Stimulated activated CD8-positive, alpha-beta memory T cell treated with anti-CD3 and anti-CD28 coated beads, Interleukin-12 subunit alpha, Interleukin-12 subunit beta, amount 100 ng/mL, for 24 hours (primary cell): ENCODE measurements around the gene SEL1L2.

Source experiments
- DNase-seq: peaks from one replicate; pipeline ENCODE4 v3.0.0-alpha.2; 2020; ENCODE audit errors: extremely low read depth

Gene SEL1L2

DNA sequence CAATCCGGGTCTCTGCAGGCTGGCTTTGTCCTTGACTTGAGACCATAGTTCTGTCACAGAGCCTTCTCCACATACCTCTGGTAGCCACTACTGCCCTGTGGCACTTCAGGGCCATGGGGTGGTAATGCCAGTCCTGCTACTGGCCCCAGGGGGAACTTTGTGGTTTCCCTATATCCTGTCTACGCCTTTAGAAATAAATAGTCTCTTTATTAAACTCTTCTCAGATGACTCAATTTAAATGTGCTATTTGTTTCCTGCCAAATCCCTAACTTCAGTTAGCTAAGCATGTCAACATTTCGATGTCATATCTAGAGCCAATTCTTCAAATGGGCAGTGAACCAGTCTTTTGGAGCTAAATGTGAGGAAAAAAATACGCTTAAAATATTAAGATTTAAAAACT is 60.1 kb downstream of the SEL1L2 start:
- no peak for DNase-seq

DNA sequence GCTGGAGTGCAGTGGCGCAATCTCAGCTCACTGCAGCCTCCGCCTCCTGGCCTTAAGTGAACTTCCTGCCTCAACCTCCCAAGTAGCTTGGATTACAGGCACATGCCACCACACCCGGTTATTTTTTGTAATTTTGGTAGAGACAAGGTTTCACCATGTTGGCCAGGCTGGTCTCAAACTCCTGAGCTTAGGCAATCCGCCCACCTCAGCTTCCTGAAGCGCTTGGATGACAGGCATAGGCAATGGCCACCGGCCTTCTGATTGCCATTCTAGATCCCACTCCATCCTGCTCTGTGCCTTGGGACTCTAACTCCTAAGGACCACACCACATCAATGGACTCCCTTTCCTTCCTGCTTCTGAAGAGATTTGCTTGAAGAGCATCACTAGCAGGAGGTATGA is 60.6 kb downstream of the SEL1L2 start:
- DNase-seq: no peak

DNA sequence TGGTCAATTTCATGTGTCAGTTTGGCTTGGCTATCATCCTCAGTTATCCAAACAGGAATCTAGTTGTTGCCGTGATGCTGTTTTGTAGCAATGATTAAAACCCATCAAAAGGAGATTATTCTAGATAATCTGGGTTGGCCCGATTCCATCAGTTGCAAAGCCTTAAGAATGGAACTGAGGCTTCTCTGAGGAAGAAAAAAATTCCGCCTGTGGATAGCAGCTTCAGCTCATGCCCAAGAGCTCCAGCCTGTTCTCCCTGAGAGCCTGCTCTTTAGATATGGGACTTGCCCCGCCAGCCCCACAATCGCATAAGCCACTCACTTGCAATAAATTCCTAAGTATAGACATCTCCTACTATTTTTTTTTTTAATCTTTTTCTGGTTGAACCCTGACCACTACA is 61.5 kb downstream of the SEL1L2 start:
- no peak for DNase-seq

DNA sequence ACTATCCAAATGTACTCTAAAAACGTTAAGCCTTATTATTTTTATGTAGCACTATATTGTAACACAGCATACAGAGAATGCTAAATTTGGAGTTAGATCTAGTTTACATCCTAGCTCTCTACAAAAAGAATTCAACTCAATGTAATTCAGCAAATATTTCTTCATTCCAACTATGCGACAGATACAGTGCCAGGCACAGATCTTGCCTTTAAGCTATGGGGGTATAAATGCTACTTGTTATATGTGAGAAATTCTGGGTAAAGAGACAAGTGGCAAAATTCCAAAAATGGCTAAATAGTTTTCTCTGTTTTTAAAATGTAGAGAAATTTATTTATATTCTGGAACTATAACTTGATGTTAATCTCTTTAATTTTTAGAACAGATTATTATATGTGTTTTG is 63.2 kb downstream of the SEL1L2 start:
- no peak for DNase-seq

DNA sequence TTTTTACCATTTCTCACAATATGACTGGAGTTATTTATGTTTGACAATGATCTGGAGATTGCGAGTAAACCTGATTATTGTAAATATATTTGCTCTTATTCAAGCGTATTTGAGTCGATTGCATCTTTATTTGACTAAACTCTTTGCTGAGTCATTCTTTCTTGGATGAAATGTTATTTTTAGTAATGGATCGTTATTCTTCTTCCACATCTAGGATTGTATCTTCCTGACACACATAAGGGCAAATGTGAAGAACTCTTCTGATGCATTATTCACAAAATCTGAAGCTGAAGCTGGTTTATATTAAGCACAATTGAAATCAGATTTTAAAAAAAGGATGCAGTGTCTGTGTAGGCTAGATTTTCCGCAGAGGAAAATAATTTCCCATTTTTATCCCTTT is 68.2 kb downstream of the SEL1L2 start:
- DNase-seq: no peak

DNA sequence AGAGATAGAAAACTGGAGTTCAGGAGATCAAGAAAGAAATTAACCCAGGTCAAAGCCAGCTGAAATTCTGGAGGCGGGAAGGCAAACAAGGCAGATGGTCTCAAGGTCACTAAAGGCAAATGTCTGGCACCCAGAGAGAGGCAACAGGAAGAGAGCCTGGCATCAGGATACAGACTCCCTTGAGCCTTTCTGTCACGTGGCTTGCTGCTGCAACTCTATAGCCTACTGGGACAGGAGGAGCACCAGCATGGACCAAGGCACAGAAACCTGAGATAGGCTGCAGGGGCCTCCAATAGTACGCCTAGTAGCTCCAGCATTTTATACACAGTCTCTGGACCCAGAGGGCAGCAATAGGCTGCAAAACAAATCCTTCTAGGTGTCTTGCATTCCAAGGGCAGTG is 75.1 kb downstream of the SEL1L2 start:
- no peak for DNase-seq

DNA sequence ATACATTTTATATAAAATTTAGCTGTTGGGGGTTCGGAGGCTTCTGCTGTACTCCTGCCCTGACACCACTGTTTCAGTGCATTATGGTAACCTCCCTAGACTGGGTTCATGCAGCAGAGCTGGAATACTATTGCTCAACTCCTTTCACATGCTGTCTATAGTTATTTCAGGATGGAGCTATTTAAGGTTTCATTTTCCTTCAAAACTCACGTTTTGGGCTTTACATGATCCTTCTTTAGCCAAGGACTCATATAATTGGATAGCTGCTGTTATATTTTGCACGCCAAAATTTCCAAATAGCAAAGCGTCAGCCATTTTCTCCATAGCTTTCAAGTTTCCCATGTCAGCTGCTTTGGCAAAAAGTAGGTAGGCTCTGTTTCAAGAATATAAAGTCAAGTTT is 76.8 kb downstream of the SEL1L2 start:
- no peak for DNase-seq

DNA sequence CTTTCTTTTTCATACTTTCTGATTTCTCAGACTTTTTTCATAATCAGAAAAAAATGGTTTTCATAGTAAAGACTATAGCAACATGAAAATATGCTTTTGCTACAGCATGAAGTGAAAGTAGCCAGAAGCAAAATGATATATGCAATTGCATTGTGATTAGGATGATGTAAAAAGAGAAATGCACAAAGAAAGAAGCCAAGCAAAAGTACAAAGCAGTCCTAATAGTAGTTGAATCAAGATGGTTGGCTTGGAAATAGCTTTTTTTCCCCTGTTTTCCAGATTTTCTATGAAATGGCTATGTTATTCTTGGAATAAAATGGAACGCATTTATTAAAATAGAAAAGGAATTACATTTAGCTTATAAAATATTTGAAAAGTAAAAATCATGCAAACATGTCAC is 77.3 kb downstream of the SEL1L2 start:
- DNase-seq: no peak

DNA sequence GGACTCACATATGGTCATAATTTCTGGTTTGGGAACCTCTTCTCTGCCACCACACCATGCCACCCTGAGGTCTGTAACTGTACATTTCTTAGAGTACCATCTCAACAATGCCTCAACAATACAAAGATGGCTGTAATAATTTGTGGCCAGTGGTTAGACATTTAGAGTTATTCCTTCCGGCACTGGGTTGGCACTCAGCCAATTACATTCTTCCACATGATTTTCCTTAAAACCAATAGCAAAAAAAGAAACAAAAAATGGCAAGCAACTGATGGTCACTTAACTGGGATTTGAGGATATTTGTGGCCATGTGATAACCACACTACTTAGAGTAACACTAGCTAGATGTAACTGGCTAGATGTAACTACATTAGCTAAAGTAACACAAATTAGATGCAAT is 79.9 kb downstream of the SEL1L2 start:
- DNase-seq: no peak

DNA sequence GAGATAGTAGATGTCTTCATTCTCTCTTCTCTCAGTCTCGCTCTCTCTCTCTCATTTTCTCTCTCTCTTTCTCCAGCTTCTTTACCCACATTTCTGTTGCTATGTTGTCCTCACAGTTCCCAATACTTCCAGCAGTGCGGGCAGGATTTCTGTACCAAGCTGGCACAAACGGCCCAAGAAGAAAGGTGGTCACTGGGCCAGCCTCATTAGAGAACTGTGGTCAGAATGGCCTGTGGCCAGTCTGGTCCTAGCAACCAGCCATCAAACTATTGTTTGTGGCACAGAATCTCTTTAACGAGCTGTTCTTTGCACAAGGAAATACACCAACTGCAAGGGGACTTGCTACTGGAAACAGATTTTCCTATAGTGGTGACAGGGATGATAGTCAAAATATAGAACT is 81.3 kb downstream of the SEL1L2 start:
- no peak for DNase-seq

DNA sequence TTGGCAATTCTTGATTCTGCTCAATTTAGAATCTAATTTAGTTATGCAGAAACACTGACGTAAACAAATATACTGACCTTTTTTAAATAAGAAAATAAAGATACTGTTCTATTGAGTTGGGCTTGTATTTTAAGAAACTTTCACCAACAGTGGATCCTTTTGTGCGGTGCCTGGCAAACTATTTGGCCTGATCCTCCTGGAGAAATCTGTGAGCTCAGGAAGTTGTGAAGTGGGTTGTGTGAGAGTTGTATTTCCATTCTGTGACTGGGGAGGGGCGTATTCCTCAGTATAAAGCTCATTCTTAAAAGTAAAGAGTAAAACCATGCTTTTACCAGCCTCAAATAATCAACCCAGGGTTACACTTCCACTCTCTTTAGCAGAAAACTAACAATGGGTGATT is 85.6 kb downstream of the SEL1L2 start:
- DNase-seq: no peak

DNA sequence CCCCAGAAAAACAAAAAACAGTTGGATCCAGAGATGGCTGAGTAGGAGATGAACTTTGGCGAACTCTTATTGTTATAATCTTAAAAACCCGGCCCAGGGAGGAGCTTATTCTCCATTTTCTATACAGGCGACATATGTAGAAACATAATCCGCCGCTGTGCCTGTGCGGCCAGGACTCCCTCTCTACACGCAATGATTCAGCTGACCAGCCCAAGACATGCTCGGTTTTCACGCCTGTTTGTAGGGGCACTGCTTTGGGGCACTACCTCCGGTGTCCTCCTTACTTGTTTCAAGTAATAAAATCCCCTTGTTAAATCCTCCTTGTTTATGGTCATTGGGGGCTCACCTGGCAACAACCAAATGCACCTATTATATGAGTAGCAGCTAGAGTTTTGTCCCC is 89.9 kb downstream of the SEL1L2 start:
- no peak for DNase-seq

DNA sequence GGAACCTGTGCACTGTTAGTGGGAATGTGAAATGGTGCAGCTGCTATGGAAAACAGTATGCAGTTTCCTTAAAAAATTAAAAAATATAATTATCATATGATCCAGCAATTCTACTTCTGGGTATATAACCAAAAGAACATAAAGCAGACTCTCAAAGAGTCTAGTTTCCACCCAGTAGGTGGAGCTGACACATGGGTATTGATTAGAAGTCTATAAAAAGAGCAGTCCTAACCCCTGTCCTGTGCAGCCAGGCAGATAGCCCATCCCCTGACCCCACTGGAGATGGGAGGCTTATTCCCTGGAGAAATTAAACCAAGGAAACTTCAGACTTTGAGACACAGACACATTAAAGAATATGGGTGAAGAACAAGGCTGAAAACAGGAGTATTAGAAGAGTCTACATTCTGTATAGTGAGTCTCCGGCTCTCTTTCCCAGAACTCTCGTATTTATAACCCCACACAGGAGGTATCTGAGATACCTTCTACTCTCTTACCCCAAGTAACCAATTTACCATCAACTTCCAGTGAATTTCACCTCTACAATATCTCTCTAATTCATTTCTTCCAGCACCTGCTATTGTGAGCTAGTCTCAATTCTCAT is 92.3 kb downstream of the SEL1L2 start:
- no peak for DNase-seq

DNA sequence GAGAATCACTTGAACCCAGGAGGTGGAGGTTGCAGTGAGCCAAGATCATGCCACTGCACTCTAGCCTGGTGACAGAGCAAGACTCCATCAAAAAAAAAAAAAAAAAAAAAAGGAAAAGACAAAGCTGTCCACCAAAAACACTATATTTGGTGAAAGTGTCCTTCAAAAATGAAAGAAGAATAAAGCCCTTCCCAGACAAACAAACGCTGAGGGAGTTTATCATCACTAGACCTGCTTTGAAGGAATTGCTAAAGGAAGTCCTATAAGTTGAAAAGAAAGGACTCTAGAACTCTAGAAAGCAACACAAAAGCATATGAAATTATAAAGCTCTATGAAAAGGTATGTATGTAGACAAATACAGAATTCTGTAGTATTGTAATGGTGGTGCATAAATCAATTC is 98.8 kb downstream of the SEL1L2 start:
- no peak for DNase-seq

DNA sequence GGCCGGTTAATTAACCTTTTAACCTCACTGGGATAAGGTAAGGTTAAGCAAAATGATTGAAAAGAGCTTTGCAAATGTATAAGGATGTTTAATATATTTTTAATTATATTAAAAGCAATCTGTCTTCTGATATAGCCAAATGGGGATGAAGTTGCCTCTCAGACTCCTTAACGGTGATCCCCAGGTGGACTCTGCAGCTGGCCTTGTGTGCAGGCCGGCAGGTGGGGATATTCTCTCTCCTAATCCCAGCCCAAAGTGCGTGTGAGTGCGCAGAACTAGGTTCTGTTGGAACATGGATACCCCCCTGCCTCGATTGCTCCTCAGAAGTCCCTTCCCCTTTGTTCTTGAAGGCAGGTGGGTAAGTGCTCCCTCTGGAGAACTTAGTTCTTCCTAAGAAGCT is 105.6 kb downstream of the SEL1L2 start:
- no peak for DNase-seq

DNA sequence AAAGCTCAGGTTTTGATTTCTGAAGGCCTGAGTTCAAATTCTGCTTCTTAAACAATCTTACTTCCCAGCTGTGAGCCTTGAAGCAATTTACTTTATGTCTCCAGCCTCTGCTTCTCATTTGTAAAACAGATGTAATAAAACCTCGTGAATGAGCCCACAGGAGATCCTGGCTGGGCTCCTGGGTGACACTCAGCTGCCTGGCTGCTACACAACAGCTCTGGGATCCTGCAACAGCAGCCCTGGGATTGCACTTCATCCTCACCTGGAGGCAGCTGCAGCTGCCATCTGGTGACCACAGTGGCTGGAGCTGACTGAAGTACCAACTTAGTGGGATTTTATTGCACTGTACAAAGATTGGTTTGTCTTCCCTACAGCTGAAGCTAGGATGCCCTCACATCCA is 107.0 kb downstream of the SEL1L2 start:
- DNase-seq: no peak

DNA sequence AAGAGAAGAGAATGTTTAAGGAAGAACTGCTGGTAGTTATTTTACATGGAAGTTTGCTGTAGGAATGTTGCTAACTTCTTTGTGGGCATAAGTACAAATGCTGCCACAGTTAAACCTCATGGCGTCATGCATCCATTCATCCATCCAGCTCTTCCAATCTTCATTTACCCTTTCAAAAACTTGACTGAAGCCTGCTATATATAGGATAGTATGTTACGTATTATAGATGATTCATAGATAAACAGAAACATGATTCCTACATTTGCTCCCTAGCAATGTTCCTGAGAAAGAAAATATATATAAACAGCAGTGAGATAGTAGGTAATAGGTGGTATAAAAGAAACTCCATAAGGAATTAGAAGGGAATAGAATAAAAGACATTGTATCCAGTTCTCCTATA is 111.8 kb downstream of the SEL1L2 start:
- no peak for DNase-seq

DNA sequence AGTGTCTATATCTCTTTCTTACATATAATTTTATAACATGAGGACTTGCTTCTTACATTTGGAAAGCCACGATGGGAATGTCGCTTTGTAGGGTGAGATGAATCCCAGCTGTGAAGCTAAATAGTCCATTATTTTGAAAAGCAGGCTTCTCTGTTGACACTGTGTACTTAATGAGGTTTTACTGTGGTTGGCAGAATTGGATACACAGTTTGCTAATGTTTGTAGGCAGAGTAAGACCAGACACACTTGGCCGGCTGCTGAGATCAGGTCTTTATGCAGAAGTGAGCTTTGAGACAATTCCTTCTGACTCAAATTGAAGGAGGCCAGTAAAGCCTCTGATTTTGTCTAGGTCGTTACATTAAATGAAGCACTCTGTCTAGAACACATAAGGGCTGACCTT is 112.6 kb downstream of the SEL1L2 start:
- DNase-seq: no peak

DNA sequence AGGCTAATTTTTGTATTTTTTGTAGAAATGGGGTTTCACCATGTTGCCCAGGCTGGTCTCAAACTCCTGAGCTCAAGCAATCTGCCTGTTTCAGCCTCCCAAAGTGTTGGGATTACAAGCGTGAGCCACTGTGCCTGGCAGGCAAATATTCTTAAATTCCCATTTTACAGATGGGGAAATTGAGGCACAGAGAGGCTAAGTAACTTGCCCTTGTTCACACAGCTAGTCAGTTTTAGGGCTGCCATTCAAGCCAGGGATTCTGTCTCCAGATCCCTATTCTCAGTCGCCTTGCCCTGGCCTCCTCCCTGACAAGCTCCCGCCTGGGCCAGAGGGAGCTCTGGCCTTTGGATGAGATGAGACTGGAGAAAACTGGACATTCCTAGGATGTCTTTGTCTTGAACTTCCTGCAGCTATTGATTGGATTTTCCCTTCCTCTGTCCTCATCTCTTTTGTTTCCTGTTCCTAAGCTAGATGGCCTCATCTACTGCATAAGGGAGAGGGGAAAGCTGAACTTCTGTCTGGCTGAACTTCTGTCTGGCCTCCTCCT is 115.1 kb downstream of the SEL1L2 start:
- DNase-seq: no peak

DNA sequence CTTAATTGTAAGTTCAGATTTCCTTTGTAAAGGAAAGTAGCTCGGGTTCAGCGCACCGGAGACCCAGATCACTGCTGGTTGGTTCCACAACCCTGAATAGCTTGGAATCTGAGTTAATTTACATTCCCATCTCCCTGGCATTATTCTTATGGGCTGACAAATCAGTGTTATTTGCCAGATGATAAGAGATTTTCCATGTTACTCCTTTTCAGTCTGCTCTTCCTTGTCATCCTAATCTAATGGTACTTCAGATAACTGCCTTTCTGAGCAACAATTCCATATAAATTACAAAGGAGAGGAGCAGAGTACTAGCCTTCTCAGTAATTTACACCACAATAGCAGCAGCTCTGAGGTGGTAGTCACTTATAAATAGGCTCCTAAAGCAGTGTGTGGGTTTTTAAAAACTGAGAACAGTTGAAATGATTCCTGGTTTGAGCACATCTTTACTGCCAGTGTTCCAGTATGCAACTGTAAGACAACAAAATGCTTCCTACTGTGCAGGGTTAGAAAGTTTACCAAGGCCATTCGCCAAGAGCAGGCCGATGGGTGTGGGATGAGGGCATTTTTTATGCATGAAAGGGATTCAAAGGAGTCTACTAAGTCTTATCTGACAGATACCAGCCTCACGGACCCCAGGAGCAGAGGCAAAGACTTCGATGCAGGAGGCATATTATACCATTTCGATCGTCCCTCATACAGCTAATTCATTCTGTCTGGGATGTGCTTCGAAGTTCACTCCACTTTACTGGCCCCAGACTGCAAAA is 115.8 kb downstream of the SEL1L2 start:
- DNase-seq: no peak

DNA sequence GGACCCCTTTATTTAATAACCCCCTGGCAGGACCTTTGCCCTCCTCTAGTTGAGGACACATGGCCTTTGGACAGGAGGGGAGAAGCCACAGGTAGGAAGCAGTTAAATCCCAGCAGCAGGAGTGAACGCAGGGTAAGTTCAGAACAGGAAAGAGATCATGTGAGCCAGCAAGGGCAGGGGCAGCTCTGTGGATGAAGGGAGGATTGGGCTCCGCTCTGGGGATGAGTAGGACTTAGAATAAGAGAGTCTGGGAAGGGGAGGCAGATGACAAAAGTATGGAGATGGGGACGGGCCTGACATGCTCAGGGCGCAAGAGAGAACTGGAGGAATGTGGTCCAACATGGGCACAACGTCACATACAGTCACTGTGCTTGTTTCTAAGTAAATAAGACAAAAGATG is 116.6 kb downstream of the SEL1L2 start:
- no peak for DNase-seq

DNA sequence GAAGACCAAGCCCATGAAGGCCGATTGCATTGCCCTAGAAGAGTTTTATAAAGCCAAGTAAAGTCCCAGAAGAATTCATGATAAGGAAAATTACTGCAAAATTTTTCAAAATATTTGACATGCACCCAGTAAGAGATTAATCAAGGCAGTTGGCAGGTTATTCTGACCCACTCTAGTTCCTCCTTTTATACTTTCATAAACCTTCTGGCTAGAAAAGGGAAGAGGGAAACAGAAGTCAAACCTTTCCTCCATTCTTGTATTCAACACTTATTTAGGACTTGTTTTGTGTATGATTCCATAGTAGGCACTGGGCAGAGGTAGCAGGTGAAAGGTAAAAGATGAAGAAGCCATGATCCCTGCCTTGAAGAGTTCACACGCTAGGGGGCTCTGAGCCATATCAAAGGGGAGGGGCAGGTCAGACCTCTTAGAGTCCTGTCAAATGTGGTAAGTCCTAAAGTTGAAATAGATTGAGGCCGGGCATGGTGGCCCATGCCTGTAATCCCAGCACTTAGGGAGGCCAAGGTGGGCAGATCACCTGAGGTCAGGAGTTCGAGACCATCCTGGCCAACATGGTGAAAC is 120.2 kb downstream of the SEL1L2 start:
- DNase-seq: no peak

DNA sequence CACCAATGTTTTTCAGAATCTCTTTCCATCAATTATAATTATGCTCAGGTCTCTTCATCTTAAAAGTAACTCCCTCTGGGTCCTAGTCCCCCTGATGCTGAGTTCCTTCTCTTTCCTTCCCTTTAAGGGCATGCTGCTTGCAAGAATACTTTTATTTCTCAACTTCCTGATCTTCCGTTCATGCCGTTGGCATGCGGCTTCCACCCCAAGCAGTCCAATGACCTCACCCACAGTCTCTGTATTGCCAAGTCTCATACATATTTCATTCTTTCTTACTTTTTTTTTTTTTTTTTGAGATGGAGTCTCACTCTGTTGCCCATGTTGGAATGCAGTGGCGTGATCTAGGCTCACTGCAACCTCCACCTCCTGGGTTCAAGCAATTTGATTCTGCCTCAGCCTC is 122.1 kb downstream of the SEL1L2 start:
- DNase-seq: no peak
